Nephron progenitor cell (in vitro differentiated cells): ENCODE measurements around the gene ZNF516.
"Not testable (repeated sequence)": the region's sequence is repeated elsewhere in the genome, so short reads cannot be mapped to it uniquely, and the experiment has no call there.

Source experiments
- DNase-seq: peaks from one replicate; pipeline ENCODE4 v3.0.0; 2021
- H3K27ac Mint-ChIP-seq: 2 replicates; pipeline ENCODE4 v1.8.0; 2021; ENCODE audit warnings: mild to moderate bottlenecking, moderate library complexity, mixed read lengths
- H3K27me3 Mint-ChIP-seq: 2 replicates; pipeline ENCODE4 v1.8.0; 2021; ENCODE audit warnings: mild to moderate bottlenecking, low read depth, mixed read lengths; ENCODE audit not compliant: poor library complexity
- H3K36me3 Mint-ChIP-seq: 2 replicates; pipeline ENCODE4 v1.8.0; 2021; ENCODE audit warnings: low read depth, mixed read lengths
- H3K4me1 Mint-ChIP-seq: 2 replicates; pipeline ENCODE4 v1.8.0; 2021; ENCODE audit warnings: mixed read lengths
- H3K4me3 Mint-ChIP-seq: 2 replicates; pipeline ENCODE4 v1.8.0; 2021; ENCODE audit warnings: mild to moderate bottlenecking, moderate library complexity, mixed read lengths
- H3K9me3 Mint-ChIP-seq: 2 replicates; pipeline ENCODE4 v1.8.0; 2021; ENCODE audit warnings: mild to moderate bottlenecking, moderate library complexity, mixed read lengths
- CTCF ChIP-seq: fragments of 200-600 bp; sonication (generic); IDR thresholded peaks from 2 replicates; pipeline ENCODE4 v1.5.0; 2021; ENCODE audit warnings: antibody characterized with exemption

ZNF516 gene

GRCh38 chr18:76495006-76495370, at the start of gene ZNF516:
ZNF516 (minus strand) TSS chr18:76495242; CDS start chr18:76443054, 52,188 bp downstream.
- Mint-ChIP-seq H3K4me1 (peaks cover 44% of the 10 kb centered on the region), H3K27me3 (no peaks in the 10 kb centered on the region), H3K36me3 (peaks cover 2% of the 10 kb centered on the region), H3K27ac (peak within 1 kb of the TSS; percentile 100), H3K9me3 (peaks cover 2% of the 10 kb centered on the region), H3K4me3 (peak within 1 kb of the TSS; percentile 94)
- peak; percentile 68 for DNase-seq
- no peak for TF ChIP-seq CTCF

GRCh38 chr18:76538846-76539245, 43.8 kb upstream of the ZNF516 start:
- Mint-ChIP-seq H3K4me1 (peaks cover 46% of the 10 kb centered on the region), H3K27me3 (peaks cover 17% of the 10 kb centered on the region), H3K4me3 (no peak overlapping the region), H3K36me3 (peaks cover 59% of the 10 kb centered on the region), H3K27ac (no peak overlapping the region), H3K9me3 (peaks cover 36% of the 10 kb centered on the region)
- TF ChIP-seq CTCF: no peak
- no peak for DNase-seq

GRCh38 chr18:76537621-76538020, 42.6 kb upstream of the ZNF516 start:
- peak overlapping the region; percentile 18 for H3K27ac Mint-ChIP-seq
- no peak for DNase-seq
- no peak for TF ChIP-seq CTCF
- H3K27me3 Mint-ChIP-seq: peaks cover 10% of the 10 kb centered on the region
- peaks cover 36% of the 10 kb centered on the region for H3K9me3 Mint-ChIP-seq
- H3K4me3 Mint-ChIP-seq: no peak overlapping the region
- peaks cover 52% of the 10 kb centered on the region for H3K36me3 Mint-ChIP-seq
- peaks cover 39% of the 10 kb centered on the region for H3K4me1 Mint-ChIP-seq

DNA sequence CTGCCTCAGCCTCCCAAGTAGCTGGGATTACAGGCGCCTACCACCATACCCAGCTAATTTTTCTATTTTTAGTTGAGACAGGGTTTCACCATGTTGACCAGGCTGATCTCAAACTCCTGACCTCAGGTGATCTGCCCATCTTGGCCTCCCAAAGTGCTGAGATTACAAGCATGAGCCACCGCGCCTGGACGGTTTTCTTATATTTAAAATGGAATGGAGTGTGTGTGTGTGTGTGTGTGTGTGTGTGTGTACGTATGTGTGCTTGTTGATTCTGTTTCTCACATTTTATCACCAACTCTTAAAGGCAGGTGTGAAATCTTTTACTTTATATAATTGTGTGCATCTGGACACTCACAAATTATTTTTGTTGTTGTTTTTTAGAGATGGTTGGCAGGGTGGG, 41.6 kb upstream of the ZNF516 start:
- Mint-ChIP-seq H3K36me3 (peaks cover 49% of the 10 kb centered on the region), H3K9me3 (peaks cover 35% of the 10 kb centered on the region), H3K27me3 (peaks cover 10% of the 10 kb centered on the region), H3K4me1 (peaks cover 39% of the 10 kb centered on the region)
- not testable (repeated sequence) for H3K27ac Mint-ChIP-seq, DNase-seq, H3K4me3 Mint-ChIP-seq

DNA sequence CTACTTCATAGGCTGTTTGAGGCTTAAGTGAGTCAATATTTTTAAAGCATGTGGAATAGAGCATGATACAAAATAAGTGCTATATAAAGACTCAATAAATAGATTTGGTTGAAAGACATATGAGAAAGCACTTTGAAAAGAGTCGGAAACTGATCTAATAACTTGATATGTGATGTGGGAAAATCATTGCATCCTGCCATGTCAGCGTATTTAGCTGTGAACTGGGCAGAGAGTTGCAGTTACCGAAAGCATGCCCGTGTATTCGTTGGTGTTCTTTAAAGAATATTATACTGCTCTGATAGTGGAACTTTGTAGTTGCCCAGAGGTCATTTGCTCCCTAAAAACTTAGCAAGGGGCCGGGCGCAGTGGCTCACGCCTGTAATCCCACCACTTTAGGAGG, 37.8 kb upstream of the ZNF516 start:
- no peak overlapping the region for H3K27ac Mint-ChIP-seq
- peaks cover 2% of the 10 kb centered on the region for H3K9me3 Mint-ChIP-seq
- no peak for DNase-seq
- peaks cover 6% of the 10 kb centered on the region for H3K27me3 Mint-ChIP-seq
- H3K4me3 Mint-ChIP-seq: no peak overlapping the region
- H3K4me1 Mint-ChIP-seq: peaks cover 39% of the 10 kb centered on the region
- H3K36me3 Mint-ChIP-seq: peaks cover 15% of the 10 kb centered on the region
- TF ChIP-seq CTCF: no peak

GRCh38 chr18:76530846-76531245, 35.8 kb upstream of the ZNF516 start:
- peaks cover 46% of the 10 kb centered on the region for H3K4me1 Mint-ChIP-seq
- H3K9me3 Mint-ChIP-seq: no peaks in the 10 kb centered on the region
- peaks cover 7% of the 10 kb centered on the region for H3K27me3 Mint-ChIP-seq
- no peak for TF ChIP-seq CTCF
- no peak overlapping the region for H3K4me3 Mint-ChIP-seq
- peaks cover 12% of the 10 kb centered on the region for H3K36me3 Mint-ChIP-seq
- DNase-seq: no peak
- H3K27ac Mint-ChIP-seq: no peak overlapping the region
